Lower leg skin (tissue), 3 donors: ENCODE data around the gene ANKUB1.

ENCODE experiments used
- POLR2A ChIP-seq, 2 donors: fragments of 450-650 bp; IDR thresholded peaks; one replicate each; pipeline ENCODE4 v1.6.1; 2016 to 2017; ENCODE audit warnings: antibody characterized with exemption in 2 of 2, mild to moderate bottlenecking in 1 of 2, moderate library complexity in 1 of 2
- TF ChIP-seq, protein P1 (sequence below), 3 donors: fragments of 450-650 bp; IDR thresholded peaks; one replicate each; pipeline ENCODE4 v1.5.1; 2016; ENCODE audit warnings: antibody characterized with exemption in 3 of 3, mild to moderate bottlenecking in 3 of 3, moderate library complexity in 2 of 3

DNA sequence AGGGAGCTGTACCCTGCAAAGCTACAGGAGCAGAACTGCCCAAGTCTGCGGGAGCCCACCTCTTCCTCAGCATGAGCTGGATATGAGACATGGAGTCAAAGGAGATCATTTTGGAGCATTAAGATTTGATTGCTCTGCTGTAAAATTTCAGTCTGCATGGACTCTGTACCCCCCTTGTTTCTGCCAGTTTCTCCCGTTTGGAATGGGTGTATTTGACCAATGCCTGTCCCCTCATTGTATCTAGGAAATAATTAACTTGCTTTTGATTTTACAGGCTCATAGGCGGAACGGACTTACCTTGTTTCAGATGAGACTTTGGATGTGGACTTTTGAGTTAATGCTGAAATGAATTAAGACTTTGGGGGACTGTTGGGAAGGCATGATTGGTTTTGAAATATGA is 39.0 kb upstream of the ANKUB1 start:
- TF ChIP-seq, protein P1, sequence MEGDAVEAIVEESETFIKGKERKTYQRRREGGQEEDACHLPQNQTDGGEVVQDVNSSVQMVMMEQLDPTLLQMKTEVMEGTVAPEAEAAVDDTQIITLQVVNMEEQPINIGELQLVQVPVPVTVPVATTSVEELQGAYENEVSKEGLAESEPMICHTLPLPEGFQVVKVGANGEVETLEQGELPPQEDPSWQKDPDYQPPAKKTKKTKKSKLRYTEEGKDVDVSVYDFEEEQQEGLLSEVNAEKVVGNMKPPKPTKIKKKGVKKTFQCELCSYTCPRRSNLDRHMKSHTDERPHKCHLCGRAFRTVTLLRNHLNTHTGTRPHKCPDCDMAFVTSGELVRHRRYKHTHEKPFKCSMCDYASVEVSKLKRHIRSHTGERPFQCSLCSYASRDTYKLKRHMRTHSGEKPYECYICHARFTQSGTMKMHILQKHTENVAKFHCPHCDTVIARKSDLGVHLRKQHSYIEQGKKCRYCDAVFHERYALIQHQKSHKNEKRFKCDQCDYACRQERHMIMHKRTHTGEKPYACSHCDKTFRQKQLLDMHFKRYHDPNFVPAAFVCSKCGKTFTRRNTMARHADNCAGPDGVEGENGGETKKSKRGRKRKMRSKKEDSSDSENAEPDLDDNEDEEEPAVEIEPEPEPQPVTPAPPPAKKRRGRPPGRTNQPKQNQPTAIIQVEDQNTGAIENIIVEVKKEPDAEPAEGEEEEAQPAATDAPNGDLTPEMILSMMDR (IDR thresholded peaks at IDR 0.05) = no peak
- no peak for TF ChIP-seq POLR2A (IDR thresholded peaks at IDR 0.05)
